Endothelial cell of umbilical vein (primary cell): ENCODE measurements around the gene TRMT44.

Experiments used
- CTCF ChIP-seq, 2 donors: IDR thresholded peaks; 1 replicate in 1 of 2; 2 replicates in 1 of 2; pipeline ENCODE4 v1.5.1; 2011; ENCODE audit warnings: low read length in 2 of 2, mild to moderate bottlenecking in 2 of 2, moderate library complexity in 2 of 2, control low read depth in 1 of 2, inconsistent platforms in 1 of 2, low read depth in 1 of 2; ENCODE audit not compliant: insufficient read depth in 1 of 2; ENCODE audit errors: extremely low read depth in 1 of 2
- EZH2 ChIP-seq: IDR thresholded peaks from 2 replicates; pipeline ENCODE4 v1.6.1; 2012; ENCODE audit warnings: borderline replicate concordance, low read depth, mild to moderate bottlenecking, moderate library complexity, low read length, inconsistent platforms; ENCODE audit not compliant: severe bottlenecking
- JUN ChIP-seq: IDR thresholded peaks from 2 replicates; pipeline ENCODE4 v1.6.1; 2011; ENCODE audit warnings: borderline replicate concordance, low read depth; ENCODE audit not compliant: insufficient read length, insufficient read depth
- MAX ChIP-seq: IDR thresholded peaks from 2 replicates; pipeline ENCODE4 v1.6.1; 2011; ENCODE audit not compliant: insufficient read depth, insufficient read length
- MYC ChIP-seq: IDR thresholded peaks from one replicate; pipeline ENCODE4 v1.6.1; 2011; ENCODE audit warnings: mild to moderate bottlenecking, low read depth, low read length
- POLR2A ChIP-seq: IDR thresholded peaks from 2 replicates; pipeline ENCODE4 v1.6.1; 2012; ENCODE audit warnings: low read depth, mild to moderate bottlenecking, control low read depth, low read length
- POLR2AphosphoS5 ChIP-seq: IDR thresholded peaks from 2 replicates; pipeline ENCODE4 v1.6.1; 2012; ENCODE audit warnings: low read depth, mild to moderate bottlenecking, control low read depth, low read length, moderate library complexity; ENCODE audit not compliant: insufficient read depth

GRCh38 chr4:8409264-8410065, 31.1 kb upstream of the TRMT44 start:
- TF ChIP-seq CTCF (IDR thresholded peaks at IDR 0.05; ENCODE audit: extremely low read depth in 1 of 2, insufficient read depth in 1 of 2, low read depth in 1 of 2, low read length in 2 of 2) = no peak
- no peak for TF ChIP-seq POLR2A
- no peak for TF ChIP-seq EZH2
- no peak for TF ChIP-seq POLR2AphosphoS5
- TF ChIP-seq JUN = no peak
- TF ChIP-seq MAX = no peak
- no peak for TF ChIP-seq MYC
